ENCODE results near the gene ECE1. TPM values are rescaled to one million over a fixed set of nuclear protein-coding genes. Genes with fewer than 3 reads are reported as not detected.

The ECE1 gene
- total RNA-seq, 4 donors from 2014 or later = 74.5 to 146 (median 97.2) TPM

DNA sequence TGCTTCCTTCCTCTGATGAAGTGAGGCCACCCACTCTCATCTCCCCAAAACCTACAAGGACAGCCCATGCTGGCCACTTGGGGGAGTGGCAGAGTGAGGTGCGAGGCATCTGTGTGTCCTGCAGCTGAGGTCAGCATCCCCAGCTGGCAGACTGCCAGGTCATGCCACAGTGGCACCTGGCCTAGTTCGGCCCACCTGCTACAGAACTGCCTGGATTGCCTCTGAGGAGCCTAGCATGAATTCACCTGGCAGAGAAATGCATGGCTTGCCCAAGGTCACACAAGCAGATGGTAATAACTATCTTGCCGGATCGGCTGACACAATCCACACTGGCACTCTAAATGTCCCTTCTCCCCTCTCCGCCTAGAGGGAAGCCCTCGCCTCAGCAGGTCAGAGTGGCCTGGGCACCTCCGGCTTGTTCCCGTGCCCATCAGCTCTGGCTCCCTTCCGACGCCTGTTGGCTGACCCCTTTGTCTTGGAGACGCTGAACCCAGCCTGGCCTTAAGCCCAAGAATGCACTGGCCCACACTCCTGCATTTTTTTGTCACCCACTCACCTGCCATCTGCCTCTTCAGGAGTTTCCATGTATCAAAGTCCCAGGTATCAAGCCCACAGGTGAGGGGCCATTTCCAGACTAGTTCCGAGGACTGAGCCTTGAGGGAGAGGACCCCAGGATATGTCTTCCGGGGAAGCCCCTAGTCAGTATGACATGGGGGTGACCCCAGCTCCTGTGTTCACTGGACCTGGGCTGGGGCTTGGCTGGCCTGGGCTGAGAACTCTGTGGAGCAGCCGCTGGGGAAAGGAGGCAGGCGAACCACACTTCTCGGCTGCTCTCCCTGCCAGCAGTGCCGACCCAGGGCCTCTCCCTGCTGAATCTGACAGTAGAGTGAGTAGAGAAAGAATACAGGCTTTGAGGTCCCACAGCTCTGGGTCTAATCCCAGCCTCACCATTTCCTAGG is 21.7 kb downstream of the ECE1 start:
- Histone ChIP-seq H3K27ac (peak overlapping the region; percentile 63 to 77 (median 76)), H3K36me3 (peaks cover 4 to 7% of the 10 kb centered on the region in 2 donors), H3K4me1 (peaks cover 30 to 57% of the 10 kb centered on the region in 2 donors), H3K4me3 (replicated peaks in 1 of 3) (no peak overlapping the region), H3K27me3 (no peaks in the 10 kb centered on the region), H3K9me3 (no peaks in the 10 kb centered on the region)
- peak; percentile 96 to 97 for DNase-seq
- 37 to 40% methylated on average over 16 to 17 of the region's 17 CpGs for WGBS, 2 donors
- intact Hi-C loops (cut with DNase I) = no loop called here
- no peak for TF ChIP-seq POLR2A (IDR thresholded peaks at IDR 0.05)
- TF ChIP-seq, protein P1, sequence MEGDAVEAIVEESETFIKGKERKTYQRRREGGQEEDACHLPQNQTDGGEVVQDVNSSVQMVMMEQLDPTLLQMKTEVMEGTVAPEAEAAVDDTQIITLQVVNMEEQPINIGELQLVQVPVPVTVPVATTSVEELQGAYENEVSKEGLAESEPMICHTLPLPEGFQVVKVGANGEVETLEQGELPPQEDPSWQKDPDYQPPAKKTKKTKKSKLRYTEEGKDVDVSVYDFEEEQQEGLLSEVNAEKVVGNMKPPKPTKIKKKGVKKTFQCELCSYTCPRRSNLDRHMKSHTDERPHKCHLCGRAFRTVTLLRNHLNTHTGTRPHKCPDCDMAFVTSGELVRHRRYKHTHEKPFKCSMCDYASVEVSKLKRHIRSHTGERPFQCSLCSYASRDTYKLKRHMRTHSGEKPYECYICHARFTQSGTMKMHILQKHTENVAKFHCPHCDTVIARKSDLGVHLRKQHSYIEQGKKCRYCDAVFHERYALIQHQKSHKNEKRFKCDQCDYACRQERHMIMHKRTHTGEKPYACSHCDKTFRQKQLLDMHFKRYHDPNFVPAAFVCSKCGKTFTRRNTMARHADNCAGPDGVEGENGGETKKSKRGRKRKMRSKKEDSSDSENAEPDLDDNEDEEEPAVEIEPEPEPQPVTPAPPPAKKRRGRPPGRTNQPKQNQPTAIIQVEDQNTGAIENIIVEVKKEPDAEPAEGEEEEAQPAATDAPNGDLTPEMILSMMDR (IDR thresholded peaks at IDR 0.05) = peak in 1 of 6 experiments; percentile 22

DNA sequence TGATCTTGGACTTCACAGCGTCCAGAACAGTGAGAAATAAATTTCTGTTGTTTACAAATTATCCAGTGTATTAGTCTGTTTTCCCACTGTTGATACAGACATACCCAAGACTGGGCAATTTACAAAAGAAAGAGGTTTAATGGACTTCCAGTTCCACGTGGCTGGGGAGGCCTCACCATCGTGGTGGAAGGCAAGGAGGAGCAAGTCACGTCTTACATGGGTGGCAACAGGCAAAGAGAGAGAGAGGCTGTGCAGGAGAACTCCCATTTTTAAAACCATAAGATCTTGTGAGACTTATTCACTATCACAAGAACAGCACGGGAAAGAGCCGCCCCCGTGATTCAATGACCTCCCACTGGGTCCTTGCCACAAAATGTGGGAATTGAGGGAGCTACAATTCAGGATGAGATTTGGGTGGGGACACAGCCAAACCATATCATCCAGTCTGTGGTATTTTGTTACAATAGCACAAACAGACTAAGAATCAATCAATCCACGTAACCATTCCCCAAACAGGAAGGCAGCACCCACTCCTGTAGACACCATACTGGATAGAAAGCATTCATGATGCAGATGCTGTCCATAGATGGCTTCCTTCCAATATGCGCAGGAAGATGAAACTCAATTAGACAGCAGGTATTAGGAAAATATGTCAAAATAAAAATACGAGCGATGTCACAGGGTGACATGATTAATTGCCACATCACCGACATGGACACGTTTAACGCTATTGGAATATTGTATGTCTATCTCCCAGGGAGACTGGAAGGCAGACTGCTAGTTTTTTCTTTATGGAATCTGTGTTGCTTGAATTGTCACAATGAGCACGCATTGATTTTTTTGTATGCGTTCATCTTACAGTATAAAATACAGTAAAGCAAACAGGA is 22.8 kb downstream of the ECE1 start:
- Histone ChIP-seq H3K27ac (peak overlapping the region; percentile 63 to 77 (median 76)), H3K9me3 (no peaks in the 10 kb centered on the region), H3K4me1 (peaks cover 40 to 68% of the 10 kb centered on the region in 2 donors), H3K27me3 (no peaks in the 10 kb centered on the region), H3K4me3 (replicated peaks in 1 of 3) (no peak overlapping the region), H3K36me3 (peaks cover 4% of the 10 kb centered on the region in 2 donors)
- intact Hi-C loops (cut with DNase I) = no loop called here
- 92 to 95% methylated on average over 16 of the region's 16 CpGs for WGBS, 2 donors
- TF ChIP-seq, protein P1 (IDR thresholded peaks at IDR 0.05) = no peak
- TF ChIP-seq POLR2A (IDR thresholded peaks at IDR 0.05) = no peak
- no peak for DNase-seq

DNA sequence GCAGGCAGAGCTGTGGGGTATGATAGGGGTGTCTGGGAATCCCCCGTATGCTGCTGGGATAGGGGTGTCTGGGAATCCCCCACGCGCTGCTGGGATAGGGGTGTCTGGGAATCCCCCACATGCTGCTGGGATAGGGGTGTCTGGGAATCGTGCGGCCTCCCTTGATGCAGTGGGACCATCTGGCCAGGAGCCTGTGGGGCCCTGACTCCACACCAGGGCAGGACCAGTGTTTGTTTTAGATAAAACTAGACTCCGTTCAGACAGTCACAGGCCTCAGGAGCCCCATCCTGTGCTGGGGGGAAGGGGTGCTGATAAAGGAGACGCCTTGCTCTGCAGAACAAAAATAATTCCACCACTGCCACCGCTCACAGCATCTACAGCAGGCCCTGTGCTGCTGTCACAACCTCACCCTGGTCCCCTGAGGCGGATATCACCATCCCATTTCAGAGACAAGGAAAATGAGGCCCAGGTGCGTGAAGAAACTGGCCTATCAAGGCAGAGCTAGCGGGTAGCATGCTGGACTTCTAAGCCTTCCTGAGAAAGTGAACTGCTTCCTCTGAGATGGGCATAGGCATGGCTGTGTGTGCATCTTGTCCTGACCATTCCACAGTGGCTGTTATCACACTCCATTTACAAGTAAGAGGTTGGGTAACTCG is 24.0 kb downstream of the ECE1 start:
- peaks cover 52 to 80% of the 10 kb centered on the region in 2 donors for H3K4me1 ChIP-seq
- DNase-seq = no peak
- intact Hi-C loops (cut with DNase I) = no loop called here
- no peaks in the 10 kb centered on the region for H3K9me3 ChIP-seq
- WGBS, 2 donors = 86 to 89% methylated on average over 7 to 12 of the region's 12 CpGs
- H3K4me3 ChIP-seq (replicated peaks in 1 of 3) = no peak overlapping the region
- TF ChIP-seq, protein P1 (IDR thresholded peaks at IDR 0.05) = no peak
- TF ChIP-seq POLR2A (IDR thresholded peaks at IDR 0.05) = no peak
- H3K27ac ChIP-seq = peak overlapping the region in 2 of 3 donors; percentile 44 to 77
- H3K27me3 ChIP-seq = no peaks in the 10 kb centered on the region
- no peaks in the 10 kb centered on the region for H3K36me3 ChIP-seq

DNA sequence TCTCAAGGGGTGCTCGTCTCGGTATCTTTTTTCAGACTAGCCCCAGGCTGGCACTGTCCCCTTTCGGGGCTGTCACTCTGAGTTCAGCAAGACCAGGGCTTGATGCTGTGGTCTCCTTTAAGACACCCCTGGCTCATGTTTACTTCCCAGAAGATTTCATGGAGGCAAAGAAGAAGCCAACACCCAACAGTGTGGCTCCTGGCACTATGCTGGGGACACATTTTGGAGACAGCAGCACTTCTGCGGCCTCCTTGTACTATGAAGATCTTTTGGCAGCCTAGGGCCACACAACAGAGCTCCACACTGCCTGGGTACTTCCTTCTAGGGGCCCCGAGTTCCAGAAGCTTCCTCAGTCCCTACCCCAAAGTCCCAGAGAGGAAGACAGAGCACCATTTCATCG is 24.6 kb downstream of the ECE1 start:
- peaks cover 54 to 86% of the 10 kb centered on the region in 2 donors for H3K4me1 ChIP-seq
- no peaks in the 10 kb centered on the region for H3K27me3 ChIP-seq
- H3K4me3 ChIP-seq (replicated peaks in 1 of 3) = no peak overlapping the region
- no peaks in the 10 kb centered on the region for H3K36me3 ChIP-seq
- peak overlapping the region in 2 of 3 donors; percentile 44 to 77 for H3K27ac ChIP-seq
- no peak for DNase-seq
- WGBS, 2 donors = 86 to 89% methylated on average over 3 to 6 of the region's 6 CpGs
- H3K9me3 ChIP-seq = no peaks in the 10 kb centered on the region
- intact Hi-C loops (cut with DNase I) = no loop called here
- TF ChIP-seq, protein P1 (IDR thresholded peaks at IDR 0.05) = no peak
- TF ChIP-seq POLR2A (IDR thresholded peaks at IDR 0.05) = no peak
